ENCODE results near the gene IL27RA. TPM values are rescaled to one million over a fixed set of nuclear protein-coding genes. Genes with fewer than 3 reads are reported as not detected.

IL27RA gene
- total RNA-seq, 1 experiment from 2014 or later = 2.7 TPM

- no peak for TF ChIP-seq CTCF (IDR thresholded peaks at IDR 0.05; ENCODE audit: unreplicated experiment)
- no TSS peak for BruUV-seq (replicated peaks)
- no peak overlapping the region for H3K4me3 Mint-ChIP-seq (ENCODE audit: unreplicated experiment)
- H3K9me3 Mint-ChIP-seq (ENCODE audit: unreplicated experiment) = no peaks in the 10 kb centered on the region
- ChIA-PET POLR2A (interaction anchor here (0.8 kb wide), 1 partner anchor 13 kb away, joined by 3 read pairs; no protein-coding TSS in a partner anchor), CTCF (interaction anchor here (1.2 to 2.1 kb wide), 2 partner anchors 12 to 240 kb away, joined by 3 to 6 read pairs; no protein-coding TSS in a partner anchor)
- no peaks in the 10 kb centered on the region for H3K4me1 Mint-ChIP-seq (ENCODE audit: insufficient read depth, unreplicated experiment)
- intact Hi-C loops (cut with micrococcal nuclease) = no loop called here
- peaks cover 70% of the 10 kb centered on the region for H3K36me3 Mint-ChIP-seq (ENCODE audit: insufficient read depth, unreplicated experiment)
- no peak overlapping the region for H3K27ac Mint-ChIP-seq (ENCODE audit: low read depth, unreplicated experiment)
- H3K27me3 Mint-ChIP-seq (ENCODE audit: insufficient read depth, unreplicated experiment) = no peaks in the 10 kb centered on the region
- no peak for DNase-seq (ENCODE audit: unreplicated experiment)
These were observed 70.6 kb downstream of the IL27RA start for GRCh38 chr19:14102102-14102696.

- CTCF ChIA-PET = interaction anchor here (1.2 to 2.1 kb wide), 2 partner anchors 11 to 240 kb away, joined by 3 to 6 read pairs; no protein-coding TSS in a partner anchor
- TF ChIP-seq CTCF (IDR thresholded peaks at IDR 0.05; ENCODE audit: unreplicated experiment) = no peak
- Mint-ChIP-seq H3K36me3 (ENCODE audit: insufficient read depth, unreplicated experiment) (peaks cover 72% of the 10 kb centered on the region), H3K27me3 (ENCODE audit: insufficient read depth, unreplicated experiment) (no peaks in the 10 kb centered on the region), H3K4me3 (ENCODE audit: unreplicated experiment) (no peak overlapping the region), H3K4me1 (ENCODE audit: insufficient read depth, unreplicated experiment) (no peaks in the 10 kb centered on the region), H3K27ac (ENCODE audit: low read depth, unreplicated experiment) (no peak overlapping the region), H3K9me3 (ENCODE audit: unreplicated experiment) (no peaks in the 10 kb centered on the region)
- no TSS peak for BruUV-seq (replicated peaks)
- POLR2A ChIA-PET = interaction anchor here (0.5 to 1.3 kb wide), 2 partner anchors 15 to 148 kb away, joined by 3 read pairs; partner anchors contain the start of gene PRKACA
- intact Hi-C loops (cut with micrococcal nuclease) = no loop called here
- DNase-seq (ENCODE audit: unreplicated experiment) = no peak
These were observed 71.2 kb downstream of the IL27RA start for GRCh38 chr19:14102756-14103155.

Other genes starting within 250 kb of the IL27RA start
- gene ZSWIM4, start 236.3 kb upstream of the IL27RA start, total RNA-seq (2022) = 9.2 and 9.4 TPM in 2 replicates
- gene NANOS3, start 154.6 kb upstream of the IL27RA start, total RNA-seq (2022) = not detected in 2 replicates
- 0.75 and 1.8 TPM in 2 replicates for gene BRME1, start 125.6 kb upstream of the IL27RA start, total RNA-seq (2022)
- 36.7 and 37.1 TPM in 2 replicates for gene CC2D1A, start 125.6 kb upstream of the IL27RA start, total RNA-seq (2022)
- 0.25 and 0.51 TPM in 2 replicates for gene PODNL1, start 93.3 kb upstream of the IL27RA start, total RNA-seq (2022)
- 17.6 and 19.3 TPM in 2 replicates for gene DCAF15, start 79.3 kb upstream of the IL27RA start, total RNA-seq (2022)
- gene RFX1, start 25.4 kb upstream of the IL27RA start, total RNA-seq (2022) = 16.8 and 17.7 TPM in 2 replicates
- gene RLN3, start 3.6 kb upstream of the IL27RA start, total RNA-seq (2022) = not detected in 2 replicates
- not detected in 2 replicates for gene PALM3, start 30.3 kb downstream of the IL27RA start, total RNA-seq (2022)
- gene MISP3, start 41.0 kb downstream of the IL27RA start, total RNA-seq (2022) = 0.32 and 0.54 TPM in 2 replicates
- not detected in 2 replicates for gene C19orf67, start 54.0 kb downstream of the IL27RA start, total RNA-seq (2022)
- gene SAMD1, start 59.0 kb downstream of the IL27RA start, total RNA-seq (2022) = 12.9 and 19.8 TPM in 2 replicates
- 44.7 and 49.8 TPM in 2 replicates for gene PRKACA, start 86.0 kb downstream of the IL27RA start, total RNA-seq (2022)
- 6.5 and 7.0 TPM in 2 replicates for gene ASF1B, start 104.8 kb downstream of the IL27RA start, total RNA-seq (2022)
- 13.0 and 15.9 TPM in 2 replicates for gene ADGRL1, start 174.4 kb downstream of the IL27RA start, total RNA-seq (2022)